Stimulated activated CD4-positive, alpha-beta T cell treated with anti-CD3 and anti-CD28 coated beads, Interleukin-4, amount 100 ng/mL, for 4 hours (primary cell): ENCODE data around the gene IP6K1.
"Not testable (repeated sequence)": the region's sequence is repeated elsewhere in the genome, so short reads cannot be mapped to it uniquely, and the experiment has no call there.

ENCODE experiments used
- DNase-seq, 2 experiments: peaks; one replicate each; pipeline ENCODE4 v3.0.0-alpha.2; 2020

Gene IP6K1

DNA sequence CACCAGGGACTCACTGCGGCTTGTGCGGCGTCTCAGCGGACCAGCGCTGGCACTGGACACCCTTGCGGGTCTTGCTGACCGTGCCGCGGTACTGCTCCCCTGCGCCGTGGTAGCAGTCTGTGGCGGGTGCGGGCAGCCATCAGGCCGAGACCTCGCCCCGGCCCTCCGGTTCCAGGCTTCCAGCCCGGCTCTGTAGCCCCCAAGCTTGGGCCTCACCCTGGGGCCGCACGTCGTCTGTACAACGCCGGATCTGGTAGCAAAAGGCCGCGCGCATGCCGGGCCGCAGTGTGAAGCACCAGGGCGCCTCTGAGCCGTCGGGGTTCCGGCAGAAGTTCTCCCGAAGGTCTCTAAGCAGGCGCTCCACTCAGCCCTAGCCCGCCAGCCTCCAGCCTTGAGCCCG is 100.5 kb downstream of the IP6K1 start:
- not testable (repeated sequence) for DNase-seq

- DNase-seq, result not testable (repeated sequence)
Observed at GRCh38 chr3:49685103-49685502, 101.2 kb downstream of the IP6K1 start.

DNA sequence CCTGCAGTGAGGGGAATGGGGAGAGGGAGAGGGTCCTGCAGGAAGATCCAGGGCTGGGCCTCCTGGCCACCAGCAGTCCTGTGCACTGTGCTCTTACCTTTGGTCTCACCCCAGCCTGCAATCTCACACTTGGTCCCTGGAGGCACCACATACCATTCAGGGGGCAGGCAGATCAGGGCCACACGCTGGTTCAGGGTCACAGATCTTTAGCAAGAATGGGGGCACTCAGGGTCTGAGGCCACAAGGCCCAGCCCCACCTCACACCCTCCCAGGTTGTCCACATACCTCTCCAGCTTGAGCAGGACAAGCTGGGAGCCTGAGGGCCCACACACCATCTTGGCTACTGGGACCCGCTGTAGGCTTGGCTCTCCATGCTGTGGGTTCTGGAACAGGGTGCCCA is 101.9 kb downstream of the IP6K1 start:
- DNase-seq, result not testable (repeated sequence)

DNA sequence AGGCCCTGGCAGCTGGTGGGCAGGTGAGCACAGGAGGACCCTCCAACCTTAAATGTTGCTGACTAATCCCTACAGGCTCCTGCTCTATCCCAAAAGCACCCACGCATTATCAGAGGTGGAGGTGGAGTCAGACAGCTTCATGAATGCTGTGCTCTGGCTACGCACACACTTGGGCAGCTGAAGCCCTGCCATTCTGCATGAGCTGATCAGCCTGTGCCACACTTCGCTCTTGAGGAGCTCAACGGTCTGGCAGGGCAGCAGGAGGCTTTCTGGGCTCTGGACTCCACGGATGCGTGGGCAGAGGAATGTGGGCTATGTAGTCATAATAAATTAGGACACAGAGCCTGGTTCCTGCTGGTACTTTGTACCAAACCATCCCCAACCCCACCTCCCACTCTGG is 103.2 kb downstream of the IP6K1 start:
- DNase-seq, result no peak

- DNase-seq, result no peak
Observed at GRCh38 chr3:49681543-49681942, 104.8 kb downstream of the IP6K1 start.

DNA sequence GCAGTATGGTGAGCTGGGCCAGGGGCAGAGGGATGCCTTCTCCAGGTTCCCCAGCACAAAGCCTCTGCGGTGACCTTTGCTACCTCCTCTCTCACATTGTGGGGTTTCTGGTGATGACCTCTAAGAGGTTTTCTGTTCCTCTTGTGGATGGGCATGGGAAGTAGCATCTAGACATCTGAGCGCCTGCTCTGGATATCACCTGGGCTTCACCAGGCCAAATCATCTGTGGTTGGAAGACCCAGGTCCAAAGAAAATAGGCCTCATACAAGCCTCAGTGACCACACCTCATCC is 105.2 kb downstream of the IP6K1 start:
- DNase-seq, result no peak

DNA sequence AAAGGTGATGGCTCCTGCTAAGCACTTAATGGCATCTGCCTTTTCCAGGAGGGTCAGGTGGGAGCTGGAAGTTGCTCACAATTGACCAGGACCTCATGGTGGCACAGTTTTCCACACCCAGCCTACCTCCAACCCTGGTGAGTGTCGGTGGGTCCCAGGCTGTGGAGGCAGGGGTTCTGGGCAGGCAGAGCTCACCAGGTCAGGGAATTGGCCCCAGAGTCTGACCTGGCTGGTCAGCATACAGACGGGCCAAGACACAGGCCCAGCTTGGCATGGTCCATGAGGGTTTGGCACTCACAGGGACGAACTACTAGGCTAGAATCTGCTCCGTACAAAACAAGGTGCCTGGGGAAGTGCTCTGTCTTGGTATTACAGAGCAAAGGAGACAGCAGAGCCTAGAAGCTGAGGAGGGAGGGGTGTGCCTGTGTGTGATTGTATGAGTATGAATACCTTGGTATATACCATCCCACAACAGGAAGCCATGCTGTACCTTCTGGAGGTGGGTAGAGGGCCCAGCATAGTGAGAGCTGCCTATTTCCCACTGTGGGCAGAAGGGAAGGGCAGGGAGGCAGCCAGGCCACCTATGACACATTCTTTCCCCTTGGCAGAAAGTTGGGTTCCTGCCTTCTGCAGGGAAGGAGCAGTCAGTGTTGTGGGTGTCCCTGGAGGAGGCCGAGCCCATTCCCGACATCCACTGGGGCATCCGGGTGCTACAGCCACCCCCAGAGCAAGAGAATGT is 105.7 kb downstream of the IP6K1 start:
- no peak for DNase-seq

GRCh38 chr3:49675912-49676311 is 110.4 kb downstream of the IP6K1 start:
- DNase-seq, result no peak

DNA sequence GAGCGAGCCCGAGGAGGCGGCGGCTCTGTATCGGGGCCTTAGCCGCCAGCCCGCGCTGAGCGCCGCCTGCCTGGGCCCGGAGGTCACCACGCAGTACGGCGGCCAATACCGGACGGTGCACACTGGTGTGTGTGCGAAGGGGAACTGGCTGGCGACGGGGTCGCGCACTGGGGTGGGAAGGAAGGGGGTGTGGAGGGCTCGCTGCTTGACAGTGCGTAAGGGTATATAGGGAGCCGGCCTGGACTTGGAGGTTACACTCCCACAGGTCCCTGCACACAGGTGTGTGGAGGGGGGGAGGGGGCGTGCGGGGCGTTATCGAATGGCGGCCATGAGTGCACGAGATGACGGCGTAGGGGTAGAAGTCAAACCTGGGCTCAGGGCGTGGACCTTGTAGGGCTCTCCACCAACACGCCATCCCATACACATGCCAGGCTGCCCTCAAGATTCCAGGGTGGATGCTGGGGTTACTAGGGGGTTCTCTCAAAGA is 111.8 kb downstream of the IP6K1 start:
- peak; percentile 34 for DNase-seq
